ENCODE data around the gene CNTNAP1.

The CNTNAP1 gene

DNA sequence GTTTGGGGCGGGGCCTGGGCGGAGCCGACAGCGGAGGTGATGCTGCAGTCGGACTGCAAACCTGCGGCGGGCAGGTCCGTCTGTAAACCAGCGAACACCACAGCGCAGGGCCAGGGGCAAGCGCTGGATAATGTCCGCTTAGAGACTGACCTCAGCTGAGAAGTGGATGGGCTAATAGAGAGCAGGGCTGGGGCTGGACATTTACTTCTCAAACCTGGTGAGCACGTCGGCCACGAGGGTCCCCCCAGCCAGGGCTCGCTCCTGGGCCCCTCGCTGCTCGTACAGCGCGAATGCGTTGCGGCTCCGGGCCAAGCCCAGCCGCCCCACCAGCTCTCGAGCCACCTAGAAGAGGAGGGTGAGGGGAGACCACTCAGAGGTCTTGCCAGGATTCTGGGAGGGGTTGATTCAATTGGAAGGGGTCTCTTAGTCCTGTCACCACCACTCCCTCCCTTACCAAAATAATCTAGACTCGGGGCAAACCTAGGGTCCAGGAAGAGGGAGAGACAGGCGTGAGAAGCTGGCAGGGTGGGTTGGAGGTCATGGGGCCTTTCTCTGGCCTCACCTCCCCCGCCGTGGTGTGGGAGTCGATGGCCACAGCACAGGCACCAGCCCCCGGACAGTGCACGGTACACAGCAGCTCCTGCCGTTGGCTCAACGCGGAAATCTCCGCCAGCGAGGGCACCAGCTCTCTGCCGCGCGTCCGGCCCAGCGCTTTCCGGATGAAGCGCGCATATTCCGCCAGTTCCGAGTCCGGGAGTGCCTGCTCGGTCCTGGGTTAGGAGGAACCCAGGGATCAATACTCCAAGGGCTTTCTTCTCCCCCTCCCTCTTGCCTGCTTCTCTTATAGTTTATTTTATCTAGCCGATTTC is 11.3 kb upstream of the CNTNAP1 start:
- DNase-seq: no peak

DNA sequence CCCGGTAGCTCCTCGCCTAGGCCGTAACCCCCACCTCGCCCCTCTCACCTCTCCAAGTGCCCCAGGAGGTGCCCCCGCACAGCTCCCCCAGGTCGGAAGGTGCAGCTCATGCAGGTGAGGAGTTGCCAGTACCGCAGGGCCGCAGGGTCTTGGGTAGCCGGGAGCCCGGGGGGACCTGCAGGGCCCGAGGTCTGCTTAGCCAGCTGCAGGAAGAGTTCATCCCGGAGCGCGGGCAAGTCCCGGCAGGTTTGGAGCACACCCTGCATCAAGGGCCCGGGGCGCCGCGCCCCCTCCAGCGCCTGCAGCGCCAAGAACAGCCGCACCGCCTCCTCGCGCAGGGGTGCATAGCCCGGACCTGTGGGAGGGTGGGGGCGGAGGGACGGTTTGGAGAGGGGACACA is 10.3 kb upstream of the CNTNAP1 start:
- DNase-seq: no peak

DNA sequence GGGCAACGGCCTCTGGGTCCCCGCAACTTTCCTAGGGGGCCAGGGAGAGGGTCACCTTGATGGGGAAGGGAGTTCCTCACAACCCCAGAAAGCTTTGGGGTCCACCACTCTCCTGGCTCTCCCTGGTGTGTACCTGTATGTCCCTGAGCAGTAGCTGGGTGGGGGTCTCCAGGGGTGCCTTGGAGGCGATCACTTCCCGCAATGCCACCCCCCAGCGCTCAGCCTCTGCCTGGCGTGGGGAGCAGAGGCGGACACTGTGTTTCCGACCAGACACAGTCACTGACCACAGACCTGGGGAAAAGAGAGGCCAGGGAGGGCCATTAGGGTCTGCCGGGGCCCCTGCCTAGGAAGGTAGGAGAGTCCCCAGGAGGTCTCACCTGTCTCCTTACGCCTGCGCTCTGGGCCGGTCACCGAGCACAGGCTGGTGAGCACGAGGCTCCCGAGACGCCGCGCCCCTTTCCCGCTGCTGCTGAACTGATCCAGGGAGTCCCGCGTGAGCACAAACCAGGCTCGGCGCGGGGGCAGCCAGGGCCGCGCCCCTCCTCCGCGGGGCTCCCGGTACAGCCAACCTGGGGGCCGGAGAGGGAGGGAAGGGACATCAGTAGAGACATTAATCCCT is 9.0 kb upstream of the CNTNAP1 start:
- DNase-seq: no peak

DNA sequence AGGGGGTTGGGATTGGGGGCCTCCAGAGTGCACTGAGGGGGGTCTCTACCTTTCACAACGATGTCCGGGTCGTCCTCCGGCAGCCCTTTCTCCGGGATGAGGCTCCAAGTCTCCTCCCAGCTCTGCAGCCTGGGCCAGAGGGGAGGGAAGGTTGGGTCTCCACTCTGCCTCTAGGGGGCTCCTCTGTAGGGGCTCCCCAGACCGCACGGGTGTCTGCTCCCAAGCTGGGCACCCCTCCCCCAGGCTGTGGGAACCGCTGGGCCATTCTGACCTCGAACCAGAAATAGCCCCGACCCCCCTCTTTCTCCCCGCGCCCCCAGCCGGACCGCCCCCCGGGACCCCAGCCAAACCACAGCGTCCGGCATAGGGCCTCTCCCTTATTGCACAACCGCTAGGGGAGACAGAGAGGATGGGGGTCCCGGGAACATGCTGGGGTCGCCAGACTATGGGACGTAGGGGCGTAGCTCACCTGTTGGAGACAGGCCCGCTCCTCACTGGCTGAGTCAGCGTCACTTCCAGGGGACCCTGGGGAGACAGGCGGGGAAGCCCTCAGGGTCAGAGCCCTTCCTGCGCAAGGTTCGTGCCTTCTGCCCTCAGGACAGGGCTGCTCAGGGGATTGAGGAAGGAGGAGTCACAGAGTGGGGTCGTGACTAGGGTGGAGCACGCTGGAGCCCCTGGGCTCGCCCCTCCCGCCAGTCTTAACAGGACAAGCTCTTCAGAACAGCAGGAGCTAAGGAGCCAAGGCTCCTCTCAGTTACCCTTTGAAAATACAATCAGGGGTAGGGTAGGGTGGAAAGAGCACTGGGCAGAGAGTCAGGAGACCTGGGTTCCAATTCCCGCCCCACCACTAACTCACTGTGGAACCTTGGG is 8.2 kb upstream of the CNTNAP1 start:
- DNase-seq: peak; percentile 24

DNA sequence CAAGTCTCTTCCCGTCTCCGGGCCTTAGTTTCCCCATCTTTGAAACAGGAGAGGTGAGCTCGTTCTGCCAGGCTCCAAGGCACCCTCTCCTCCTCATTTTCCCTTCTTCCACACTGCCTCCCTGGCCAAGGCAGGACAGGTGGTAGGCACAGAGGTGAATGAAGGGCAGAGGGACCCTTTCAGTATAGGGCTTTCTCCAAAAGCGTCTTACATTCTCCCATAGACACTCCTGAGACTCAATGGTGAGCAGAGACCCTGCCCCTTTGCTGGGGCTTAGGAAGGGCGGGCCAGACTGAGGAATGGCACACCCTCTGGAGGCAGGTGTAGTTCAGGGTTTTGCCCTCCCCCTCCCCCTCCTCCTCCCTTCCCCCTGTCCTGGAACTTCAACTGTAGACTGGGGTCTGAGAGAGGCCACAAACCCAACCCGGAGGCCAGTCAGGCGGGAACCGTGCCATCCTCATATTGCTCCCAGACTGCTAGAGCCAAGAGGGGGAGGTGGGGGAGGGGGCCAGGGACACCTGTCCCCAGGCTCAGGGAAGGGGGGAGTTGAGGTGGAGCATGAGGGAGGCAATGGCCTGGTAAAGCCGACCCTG is 7.5 kb upstream of the CNTNAP1 start:
- no peak for DNase-seq

DNA sequence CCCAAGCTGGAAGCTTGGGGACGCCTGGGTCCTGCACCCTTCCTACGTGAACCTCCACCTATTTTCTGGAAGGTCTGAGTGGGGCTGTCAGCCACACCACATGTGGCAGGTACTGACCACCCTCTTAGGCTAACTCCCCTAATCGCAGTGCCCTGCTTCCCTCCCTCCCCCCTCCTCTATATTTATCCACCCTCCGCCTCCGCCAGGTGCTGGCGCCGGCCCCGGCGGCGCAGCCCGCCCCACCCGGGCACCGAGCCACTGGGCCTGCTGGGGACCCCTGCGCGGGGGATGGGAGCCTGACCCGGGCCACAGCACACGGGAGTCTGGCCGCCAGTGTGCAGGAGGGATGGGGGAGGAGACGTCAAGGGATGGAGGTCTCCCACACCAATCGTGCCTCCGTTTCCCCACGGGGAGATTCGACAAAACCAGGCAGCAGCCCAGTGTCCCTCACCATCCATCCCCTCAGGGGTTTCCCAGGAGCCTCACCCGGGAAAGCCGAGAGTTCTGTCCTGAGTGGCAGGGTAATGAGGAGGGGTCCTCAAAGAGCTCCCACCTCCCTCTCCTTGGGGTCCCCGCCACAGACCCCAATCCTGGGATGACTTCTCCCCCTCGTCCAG is 6.9 kb upstream of the CNTNAP1 start:
- DNase-seq: no peak

DNA sequence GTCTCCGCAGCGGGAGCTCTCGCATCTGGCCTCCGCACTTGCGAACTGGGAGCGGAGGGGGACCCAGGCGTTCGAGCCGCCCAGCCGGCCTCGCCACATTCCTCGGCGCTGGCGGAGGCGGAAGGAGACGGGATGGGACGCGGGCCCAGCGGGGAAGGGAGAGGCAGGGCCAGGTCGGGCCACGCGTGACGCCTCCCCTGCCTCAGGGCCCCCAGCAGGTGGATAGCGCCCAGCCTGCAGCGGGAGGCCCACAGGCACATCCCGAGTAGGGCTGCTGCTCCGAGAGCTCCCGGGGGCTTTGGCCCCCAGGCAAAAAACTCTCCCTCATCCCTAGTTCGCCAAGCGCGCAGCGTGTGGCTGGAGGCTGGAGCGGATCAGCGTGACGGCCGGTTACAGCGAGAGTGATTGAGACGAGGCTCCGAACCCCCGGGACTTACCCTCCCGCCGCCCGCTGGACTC is 6.3 kb upstream of the CNTNAP1 start:
- no peak for DNase-seq

DNA sequence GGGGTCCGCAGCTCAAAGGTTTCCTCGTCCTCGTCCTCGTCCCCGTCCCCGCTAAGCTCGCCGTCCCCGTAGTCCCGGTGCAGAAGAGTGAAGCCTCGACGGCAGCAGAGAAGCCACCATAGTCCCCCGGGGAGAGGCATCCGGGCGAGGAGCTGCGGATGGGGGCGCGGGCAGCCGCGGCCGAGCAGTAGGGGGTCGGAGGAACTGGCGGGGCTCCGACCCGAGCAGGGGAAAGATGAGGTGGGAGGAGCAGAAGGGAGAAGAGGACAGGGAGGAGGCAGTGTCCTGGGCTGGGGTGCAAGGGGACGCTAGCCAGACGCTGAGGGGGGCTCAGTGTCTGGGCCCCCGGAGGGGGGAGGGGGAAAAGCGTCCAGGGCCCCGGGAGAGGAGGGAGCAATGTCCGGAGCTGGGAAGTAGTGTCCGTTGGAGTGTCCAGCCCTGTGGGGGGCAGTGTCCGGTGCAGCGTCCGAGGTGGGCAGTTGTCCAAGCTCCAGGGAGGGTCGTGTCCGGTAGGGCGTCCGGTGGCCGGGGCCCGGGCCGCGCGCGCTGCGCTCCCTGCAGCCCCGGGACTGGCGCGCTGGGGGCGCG is 5.8 kb upstream of the CNTNAP1 start, which contains the start of gene PLEKHH3:
TSS of gene PLEKHH3 (minus strand) at position 571 of the 588 bp plus-strand sequence. CDS start at position 140, 431 bp downstream.
- DNase-seq: no peak

DNA sequence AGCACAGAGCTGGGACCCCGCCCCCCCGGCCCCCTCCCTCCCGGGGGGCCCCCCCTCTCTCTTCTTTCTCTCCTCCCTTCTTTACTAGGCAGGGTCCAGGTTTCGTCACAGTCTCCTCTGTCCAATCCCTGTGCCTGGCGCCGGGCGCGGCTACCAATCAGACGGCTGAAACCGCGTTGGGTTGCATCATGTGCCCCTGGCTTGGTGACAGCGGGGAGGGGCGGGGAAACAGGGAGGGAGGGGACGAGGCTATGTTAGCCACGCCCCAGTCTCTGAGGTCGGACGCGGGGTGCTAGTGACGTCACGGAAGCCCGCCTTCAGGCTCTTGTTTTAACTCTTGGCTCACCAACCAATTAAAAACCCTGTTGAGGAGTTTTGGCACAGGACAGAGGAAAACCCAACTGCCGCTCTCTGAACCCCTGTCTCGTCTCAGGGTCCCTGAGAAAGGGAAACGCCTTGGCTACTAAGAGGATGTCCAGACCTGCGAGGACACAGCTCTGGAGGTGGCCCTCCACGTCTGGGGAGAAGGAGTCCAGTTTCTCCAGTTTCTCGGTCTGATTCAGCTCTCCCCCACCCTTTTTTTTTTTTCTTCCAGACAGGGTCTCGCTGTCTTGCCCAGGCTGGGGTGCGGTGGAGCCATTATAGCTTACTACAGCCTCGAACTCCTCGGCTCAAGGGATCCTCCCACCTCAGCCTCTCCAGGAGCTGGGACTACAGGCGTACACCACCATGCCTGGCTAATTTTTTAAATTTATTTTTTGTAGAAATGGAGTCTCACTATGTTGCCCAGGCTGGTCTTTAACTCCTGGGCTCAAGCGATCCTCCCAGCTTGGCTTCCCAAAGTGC is 5.1 kb upstream of the CNTNAP1 start:
- DNase-seq: peak; percentile 98

DNA sequence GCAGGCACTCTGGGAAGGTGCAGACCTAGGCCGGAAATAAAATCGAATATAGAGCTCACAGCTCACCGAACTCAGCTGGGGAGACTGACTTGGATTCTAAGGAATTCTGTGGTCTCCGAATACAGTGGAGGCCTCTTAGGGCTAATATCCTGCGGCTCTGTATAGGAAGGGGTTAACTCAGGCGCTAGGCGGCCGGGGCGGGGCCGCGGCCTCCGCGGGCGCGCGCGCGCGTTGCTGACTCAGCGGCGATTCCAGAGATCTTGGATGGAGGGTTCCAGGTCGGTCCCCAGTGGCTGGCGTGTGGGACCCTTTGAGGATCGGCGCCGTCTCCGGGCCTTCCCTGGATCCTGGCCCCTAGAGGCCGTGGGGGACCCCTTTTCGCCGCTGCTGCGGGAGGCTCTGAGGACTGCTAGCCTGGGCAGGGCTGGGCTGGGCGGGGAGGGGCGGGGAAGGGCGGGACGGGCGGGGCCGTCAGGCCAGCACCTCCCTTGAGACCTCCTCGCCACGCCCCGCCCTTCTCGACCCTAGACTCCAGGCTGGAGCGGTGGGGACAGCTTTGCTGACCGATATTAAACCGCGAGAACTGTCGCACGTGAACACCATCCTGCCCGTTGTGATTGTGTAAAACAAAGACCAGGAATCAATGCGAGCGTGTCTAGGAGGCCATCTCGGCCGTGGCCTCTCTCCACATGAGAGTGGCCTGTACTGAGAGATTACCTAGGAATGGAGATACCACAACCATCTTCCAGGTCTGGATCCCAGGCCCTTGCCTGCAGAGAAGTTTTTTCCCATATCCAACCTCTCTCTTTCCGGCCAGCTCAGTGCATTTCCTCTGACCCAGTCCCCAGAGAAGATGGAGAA is 4.2 kb upstream of the CNTNAP1 start:
- DNase-seq: peak; percentile 87

DNA sequence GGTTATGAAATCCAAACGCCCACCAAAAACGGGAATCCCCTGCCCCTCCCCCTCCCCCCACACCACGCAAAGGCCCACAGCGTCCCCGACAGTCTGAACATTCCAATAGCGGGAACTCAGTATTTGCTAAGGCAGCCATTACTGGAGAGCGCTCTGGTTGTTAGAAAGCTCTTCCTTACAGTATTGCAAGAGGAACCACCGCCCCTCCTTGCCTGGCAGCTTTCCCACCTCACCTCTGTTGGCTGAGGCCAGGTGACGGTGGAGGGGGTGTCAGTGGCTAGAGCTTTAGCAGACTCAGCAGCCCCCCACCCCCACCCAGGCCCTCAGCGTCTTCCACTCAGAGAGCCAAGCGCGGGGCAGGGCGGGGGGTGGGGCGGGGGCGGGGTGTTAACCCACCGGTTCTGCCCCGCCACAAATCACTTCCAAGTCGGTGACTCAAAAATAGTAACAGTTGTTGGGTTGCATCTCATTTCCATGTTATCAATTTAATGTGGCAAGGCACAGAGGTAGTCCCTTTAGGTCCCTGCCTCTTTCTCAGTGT is 3.3 kb upstream of the CNTNAP1 start:
- peak; percentile 17 for DNase-seq

DNA sequence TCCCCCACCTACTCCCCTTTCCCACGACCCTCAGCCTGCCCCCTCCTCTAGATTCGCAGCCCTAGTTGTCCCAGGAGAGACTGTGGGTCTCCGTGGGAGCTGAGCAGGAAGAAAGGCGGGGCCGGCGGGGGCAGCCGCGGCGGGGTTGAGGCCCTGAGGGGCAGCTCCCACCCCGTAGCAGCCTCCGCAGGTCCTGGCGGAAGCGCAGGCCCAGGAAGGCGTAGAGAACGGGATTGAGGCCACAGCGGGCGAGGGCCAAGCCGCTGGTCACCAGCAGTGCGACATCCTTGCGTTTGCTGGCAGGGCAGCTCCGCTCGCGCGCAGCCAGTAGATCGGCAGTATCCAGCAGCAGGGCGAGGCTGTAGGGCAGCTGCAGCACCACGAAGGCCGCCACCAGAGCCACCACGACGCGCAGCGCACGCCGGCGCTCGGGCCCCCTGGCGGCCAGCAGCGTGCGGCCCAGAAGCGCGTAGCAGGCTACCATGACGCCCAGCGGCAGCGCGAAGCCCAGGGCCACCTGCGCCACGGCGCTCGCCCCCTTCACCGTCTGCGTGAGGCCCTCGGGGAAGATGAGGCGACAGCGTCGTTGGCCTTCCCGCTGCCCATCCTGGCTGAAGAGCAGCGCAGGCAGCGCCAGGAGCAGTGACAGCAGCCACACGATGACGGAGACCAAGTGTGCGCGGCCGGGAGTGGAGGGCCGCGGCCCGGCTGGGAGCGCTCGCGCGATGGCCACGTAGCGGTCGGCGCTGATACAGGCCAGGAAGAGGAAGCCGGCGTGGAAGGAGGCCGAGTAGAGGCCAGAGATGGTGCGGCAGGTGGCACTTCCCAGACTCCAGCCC is 2.6 kb upstream of the CNTNAP1 start:
- peak; percentile 59 for DNase-seq

DNA sequence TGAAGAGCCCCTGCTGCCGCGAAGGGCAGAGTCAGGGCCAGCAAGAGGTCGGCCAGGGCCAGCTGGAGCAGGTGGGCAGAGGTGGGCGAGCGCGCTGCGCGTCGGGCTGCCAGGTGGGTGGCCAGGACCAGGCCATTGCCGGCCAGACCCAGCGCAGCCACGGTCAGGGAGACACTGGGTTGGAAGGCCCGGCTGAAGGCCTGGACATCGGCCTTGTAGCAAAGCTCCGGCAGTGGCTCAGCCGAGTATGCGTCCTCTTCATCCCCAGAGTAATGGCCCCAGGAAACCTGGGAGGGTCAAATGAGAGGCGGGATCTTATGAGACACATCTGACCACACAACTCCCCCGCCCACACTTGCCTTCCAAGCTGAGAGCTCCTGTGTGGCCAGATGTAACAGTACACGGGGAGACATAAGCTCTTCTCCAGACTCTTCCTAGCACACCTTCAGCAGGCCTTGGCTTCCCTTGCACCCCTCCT is 2.0 kb upstream of the CNTNAP1 start:
- no peak for DNase-seq

DNA sequence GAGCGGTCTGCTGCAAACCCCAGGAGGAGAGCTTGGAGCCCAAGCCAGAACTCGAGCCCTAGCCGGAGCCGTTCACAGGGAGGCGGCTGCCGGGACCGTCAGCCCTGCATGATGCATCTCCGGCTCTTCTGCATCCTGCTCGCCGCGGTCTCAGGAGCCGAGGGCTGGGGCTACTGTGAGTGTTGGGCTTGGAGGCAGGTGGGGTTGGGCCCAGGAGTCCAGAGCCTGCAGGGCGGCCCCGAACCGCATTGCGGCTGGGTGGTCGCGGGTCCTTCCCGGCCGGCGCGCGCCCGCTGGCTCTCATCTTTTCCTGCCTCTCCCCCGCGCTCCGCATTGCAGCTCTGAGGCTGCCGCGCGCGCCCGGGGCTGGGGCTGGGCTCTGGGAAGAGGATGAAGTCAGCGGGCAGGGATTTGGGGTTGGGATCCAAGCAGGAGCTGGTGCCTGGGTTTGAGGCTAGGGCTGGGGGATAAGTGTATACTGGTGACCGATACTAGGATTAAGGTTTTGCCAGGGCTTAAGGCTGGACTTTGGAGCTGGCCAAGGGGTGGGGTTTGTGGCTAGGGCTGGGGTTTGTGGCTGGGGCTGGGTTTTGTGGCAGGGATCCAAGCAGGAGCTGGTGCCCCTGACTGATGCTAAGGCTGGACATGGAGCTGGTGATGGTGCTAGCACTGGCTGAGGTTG is 532 bp downstream of the CNTNAP1 start:
- DNase-seq: peak; percentile 16

DNA sequence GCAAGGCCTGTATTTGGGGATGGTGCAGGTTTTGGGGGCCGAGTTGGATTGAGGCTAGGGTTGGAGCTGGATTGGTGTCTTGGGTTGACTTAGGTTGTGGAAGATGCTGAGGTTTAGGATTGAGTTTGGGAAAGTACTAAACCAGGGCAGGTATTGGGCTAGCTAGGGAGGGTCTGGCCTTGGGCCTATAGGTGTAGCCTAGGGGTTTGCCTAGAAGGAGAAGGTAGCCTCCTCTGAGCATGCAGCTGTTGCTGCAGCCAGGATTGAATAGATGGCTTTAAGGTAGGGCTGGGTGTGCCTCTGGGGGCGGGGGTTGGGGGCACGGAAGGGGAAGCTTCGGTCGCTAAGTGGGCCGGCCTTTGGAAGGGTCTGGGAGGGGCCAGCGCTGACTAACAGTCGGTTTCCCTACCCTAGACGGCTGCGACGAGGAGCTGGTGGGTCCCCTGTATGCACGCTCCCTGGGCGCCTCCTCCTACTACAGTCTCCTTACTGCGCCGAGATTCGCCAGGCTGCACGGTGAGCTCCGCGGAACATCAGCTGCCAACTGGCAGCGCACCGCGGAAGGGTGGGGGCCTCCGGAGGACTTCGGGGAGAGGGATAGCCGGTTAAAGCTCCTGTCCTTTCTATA is 1.2 kb downstream of the CNTNAP1 start:
- DNase-seq: no peak

DNA sequence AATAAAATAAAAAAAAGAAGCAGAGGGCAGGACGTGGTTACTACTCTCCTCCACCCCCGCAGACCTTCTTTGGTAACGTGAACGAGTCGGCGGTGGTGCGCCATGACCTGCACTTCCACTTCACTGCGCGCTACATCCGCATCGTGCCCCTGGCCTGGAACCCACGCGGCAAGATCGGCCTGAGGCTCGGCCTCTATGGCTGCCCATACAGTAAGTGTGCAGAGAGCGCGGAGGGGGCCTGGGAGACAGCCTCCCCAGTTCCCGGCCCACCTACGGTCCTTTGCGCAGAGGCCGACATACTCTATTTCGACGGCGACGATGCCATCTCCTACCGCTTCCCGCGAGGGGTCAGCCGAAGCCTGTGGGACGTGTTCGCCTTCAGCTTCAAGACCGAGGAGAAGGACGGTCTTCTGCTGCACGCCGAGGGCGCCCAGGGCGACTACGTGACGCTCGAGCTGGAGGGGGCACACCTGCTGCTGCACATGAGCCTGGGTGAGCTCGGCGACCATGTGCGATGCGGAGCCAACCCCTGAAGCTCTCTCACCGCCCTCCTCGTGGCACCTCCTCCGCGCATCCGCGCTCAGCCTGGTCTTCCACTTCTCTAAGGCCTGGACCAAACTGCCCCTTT is 2.7 kb downstream of the CNTNAP1 start:
- DNase-seq: no peak

DNA sequence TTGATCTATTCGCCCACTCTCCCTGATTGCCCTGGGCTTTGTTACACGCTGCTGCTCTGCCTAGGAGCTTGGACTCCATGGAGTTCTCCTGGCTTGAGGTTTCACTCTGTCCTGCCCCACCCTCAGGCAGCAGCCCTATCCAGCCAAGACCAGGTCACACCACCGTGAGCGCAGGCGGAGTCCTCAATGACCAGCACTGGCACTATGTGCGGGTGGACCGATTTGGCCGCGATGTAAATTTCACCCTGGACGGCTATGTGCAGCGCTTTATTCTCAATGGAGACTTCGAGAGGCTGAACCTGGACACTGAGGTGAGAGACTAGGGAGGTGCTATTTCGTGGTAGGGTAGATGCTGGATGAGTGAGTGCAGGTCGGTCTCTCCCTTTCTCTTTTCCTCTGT is 3.5 kb downstream of the CNTNAP1 start:
- no peak for DNase-seq
